Liver (tissue), 9 donors: ENCODE data around the gene NUP214. TPM values are rescaled to one million over a fixed set of nuclear protein-coding genes. Genes with fewer than 3 reads are reported as not detected.

Source experiments
- DNase-seq: peaks from one replicate; pipeline ENCODE4 v3.0.0-alpha.2; 2017; ENCODE audit warnings: low spot score
- H3K27ac ChIP-seq, 2 donors: one replicate each; pipeline ENCODE4 v1.7.0; 2013; ENCODE audit warnings: inconsistent platforms in 2 of 2, low read length in 2 of 2, control low read depth in 1 of 2, low read depth in 1 of 2, mild to moderate bottlenecking in 1 of 2
- H3K27me3 ChIP-seq, 4 donors: one replicate each; pipeline versions ENCODE4 v1.6.1 to v1.7.0; 2013; ENCODE audit warnings: low read length in 3 of 4, inconsistent platforms in 1 of 4, mild to moderate bottlenecking in 1 of 4, moderate library complexity in 1 of 4; ENCODE audit not compliant: control insufficient read depth in 4 of 4, insufficient read depth in 4 of 4
- H3K36me3 ChIP-seq, 4 donors: one replicate each; pipeline versions ENCODE4 v1.6.1 to v1.7.0; 2013; ENCODE audit warnings: low read length in 3 of 4, mild to moderate bottlenecking in 3 of 4, low read depth in 1 of 4, moderate library complexity in 1 of 4; ENCODE audit not compliant: control insufficient read depth in 4 of 4, insufficient read depth in 3 of 4
- H3K4me1 ChIP-seq, 4 donors: one replicate each; pipeline versions ENCODE4 v1.6.1 to v1.7.0; 2013; ENCODE audit warnings: low read length in 3 of 4, mild to moderate bottlenecking in 3 of 4, moderate library complexity in 1 of 4; ENCODE audit not compliant: control insufficient read depth in 4 of 4, insufficient read depth in 4 of 4
- H3K4me3 ChIP-seq, 3 donors: one replicate each; pipeline versions ENCODE4 v1.6.1 to v1.7.0; 2013; ENCODE audit warnings: low read length in 3 of 3, control low read depth in 1 of 3, low read depth in 1 of 3, mild to moderate bottlenecking in 1 of 3
- H3K9ac ChIP-seq, 2 donors: one replicate each; pipeline ENCODE4 v1.7.0; 2013; ENCODE audit warnings: low read length in 2 of 2, mild to moderate bottlenecking in 2 of 2, moderate library complexity in 2 of 2, control low read depth in 1 of 2, low read depth in 1 of 2
- H3K9me3 ChIP-seq, 4 donors: one replicate each; pipeline versions ENCODE4 v1.6.1 to v1.7.0; 2013; ENCODE audit warnings: low read length in 3 of 4; ENCODE audit not compliant: control insufficient read depth in 4 of 4
- CTCF ChIP-seq: fragments of 150-350 bp; IDR thresholded peaks from 2 replicates; pipeline ENCODE4 v1.5.1; 2017; ENCODE audit warnings: improper control_type of control experiment, low read depth, low read length; ENCODE audit not compliant: missing input control
- EGR1 ChIP-seq, 2 donors: IDR thresholded peaks; 2 replicates each; pipeline ENCODE4 v1.6.1; 2016 to 2018; ENCODE audit warnings: antibody characterized with exemption in 2 of 2, low read depth in 2 of 2
- FOXA2 ChIP-seq: IDR thresholded peaks from 2 replicates; pipeline ENCODE4 v1.6.1; 2016; ENCODE audit warnings: antibody characterized with exemption
- GABPA ChIP-seq, 2 donors: IDR thresholded peaks in 1 of 2; conservative IDR thresholded peaks in 1 of 2; 2 replicates each; pipeline ENCODE4 v1.6.1; 2016; ENCODE audit warnings: antibody characterized with exemption in 2 of 2, mild to moderate bottlenecking in 1 of 2, moderate library complexity in 1 of 2
- HNF4A ChIP-seq, 2 donors: conservative IDR thresholded peaks; 2 replicates each; pipeline ENCODE4 v1.6.1; 2016; ENCODE audit warnings: antibody characterized with exemption in 2 of 2, mild to moderate bottlenecking in 2 of 2
- HNF4G ChIP-seq: IDR thresholded peaks from 2 replicates; pipeline ENCODE4 v1.6.1; 2016; ENCODE audit warnings: antibody characterized with exemption
- JUND ChIP-seq, 2 donors: IDR thresholded peaks; 2 replicates each; pipeline ENCODE4 v1.6.1; 2016; ENCODE audit warnings: antibody characterized with exemption in 2 of 2
- MAX ChIP-seq: IDR thresholded peaks from 2 replicates; pipeline ENCODE4 v1.6.1; 2016; ENCODE audit warnings: antibody characterized with exemption
- NR2F2 ChIP-seq: IDR thresholded peaks from 2 replicates; pipeline ENCODE4 v1.6.1; 2016; ENCODE audit warnings: antibody characterized with exemption
- RAD21 ChIP-seq, 2 donors: IDR thresholded peaks; 2 replicates each; pipeline ENCODE4 v1.6.1; 2016; ENCODE audit warnings: antibody characterized with exemption in 2 of 2, mild to moderate bottlenecking in 2 of 2
- REST ChIP-seq: IDR thresholded peaks from 2 replicates; pipeline ENCODE4 v1.6.1; 2016; ENCODE audit warnings: antibody characterized with exemption, mild to moderate bottlenecking
- RXRA ChIP-seq, 2 donors: IDR thresholded peaks; 2 replicates each; pipeline ENCODE4 v1.6.1; 2017 to 2018; ENCODE audit warnings: antibody characterized with exemption in 2 of 2, mild to moderate bottlenecking in 1 of 2
- SP1 ChIP-seq: IDR thresholded peaks from 2 replicates; pipeline ENCODE4 v1.6.1; 2018; ENCODE audit warnings: antibody characterized with exemption, mild to moderate bottlenecking
- TAF1 ChIP-seq: conservative IDR thresholded peaks from 2 replicates; pipeline ENCODE4 v1.6.1; 2016; ENCODE audit warnings: antibody characterized with exemption, mild to moderate bottlenecking
- YY1 ChIP-seq: IDR thresholded peaks from 2 replicates; pipeline ENCODE4 v1.6.1; 2016; ENCODE audit warnings: antibody characterized with exemption, mild to moderate bottlenecking
- ZBTB33 ChIP-seq: IDR thresholded peaks from 2 replicates; pipeline ENCODE4 v1.6.1; 2016; ENCODE audit warnings: antibody characterized with exemption
- WGBS: extraction: QIAGEN DNeasy Blood & Tissue Kit; methylation state at CpG from one replicate; pipeline ENCODE4 v1.1.7; 2013; 5-methylcytosine and 5-hydroxymethylcytosine counted together
- polyA plus RNA-seq, 2 donors: library from polyadenylated mRNA; stranded (reverse) in 1 of 2; unstranded in 1 of 2; fragments of 200-250 nt in 1 of 2; fragments of >200 nt in 1 of 2; fragmentation: Nextera tagmentation in 1 of 2; extraction: Ambion mirVana in 1 of 2; gene quantifications; one replicate each; pipeline versions ENCODE4 v1.2.1 to v1.2.3, GENCODE V29; 2013 to 2015
- total RNA-seq, 2 donors: library from RNA; depleted of rRNA; stranded (reverse); fragments of >200 nt; gene quantifications; one replicate each; pipeline ENCODE4 v1.2.3, GENCODE V29; 2014
- donor health status: healthy.
- donor health status: healthy.
- donor health status: healthy.
- donor health status: healthy.
- donor health status: healthy.

NUP214 gene
- total and polyA plus RNA-seq, 4 donors: 8.8 to 19.5 (median 16.5) TPM

GRCh38 chr9:131112374-131113154, 12.8 kb upstream of the NUP214 start:
- Histone ChIP-seq H3K4me1 (no peaks in the 10 kb centered on the region), H3K9me3 (no peaks in the 10 kb centered on the region), H3K9ac (no peak overlapping the region), H3K27me3 (peaks cover 0 to 3% (median 0%) of the 10 kb centered on the region in 4 donors), H3K27ac (no peak overlapping the region), H3K4me3 (no peak overlapping the region), H3K36me3 (no peaks in the 10 kb centered on the region)
- TF ChIP-seq ZBTB33 (no peak), FOXA2 (no peak), MAX (no peak), RXRA (IDR thresholded peaks at IDR 0.05) (no peak), RAD21 (IDR thresholded peaks at IDR 0.05) (no peak), GABPA (IDR thresholded peaks at IDR 0.05 in 1 of 2, conservative IDR thresholded peaks at IDR 0.05 in 1 of 2) (no peak), YY1 (no peak), HNF4A (conservative IDR thresholded peaks at IDR 0.05) (no peak)
- 89% methylated on average over 23 of the region's 23 CpGs for WGBS
- DNase-seq: no peak

- no peaks in the 10 kb centered on the region for H3K4me1 ChIP-seq
- no peak overlapping the region for H3K27ac ChIP-seq
- H3K9ac ChIP-seq: no peak overlapping the region
- H3K4me3 ChIP-seq: no peak overlapping the region
- no peak for DNase-seq
- peaks cover 0 to 5% (median 0%) of the 10 kb centered on the region in 4 donors for H3K27me3 ChIP-seq
- H3K9me3 ChIP-seq: no peaks in the 10 kb centered on the region
- WGBS: 85% methylated on average over 8 of the region's 8 CpGs
- no peak for TF ChIP-seq FOXA2
- H3K36me3 ChIP-seq: no peaks in the 10 kb centered on the region
Measured at GRCh38 chr9:131113655-131114054, 11.7 kb upstream of the NUP214 start.

- H3K27me3 ChIP-seq: peaks cover 0 to 5% (median 0%) of the 10 kb centered on the region in 4 donors
- H3K9ac ChIP-seq: no peak overlapping the region
- no peaks in the 10 kb centered on the region for H3K4me1 ChIP-seq
- no peak overlapping the region for H3K27ac ChIP-seq
- H3K4me3 ChIP-seq: no peak overlapping the region
- no peaks in the 10 kb centered on the region for H3K9me3 ChIP-seq
- TF ChIP-seq JUND (IDR thresholded peaks at IDR 0.05) (no peak), SP1 (no peak), YY1 (no peak), EGR1 (IDR thresholded peaks at IDR 0.05; ENCODE audit: low read depth in 2 of 2) (no peak), ZBTB33 (no peak), TAF1 (no peak), HNF4A (conservative IDR thresholded peaks at IDR 0.05) (no peak), HNF4G (no peak), NR2F2 (no peak), FOXA2 (no peak), CTCF (no peak), RXRA (IDR thresholded peaks at IDR 0.05) (no peak), REST (no peak)
- WGBS: 85% methylated on average over 8 of the region's 8 CpGs
- DNase-seq: no peak
- no peaks in the 10 kb centered on the region for H3K36me3 ChIP-seq
Measured at GRCh38 chr9:131114084-131114535, 11.3 kb upstream of the NUP214 start.
